Measurements from ENCODE around the gene TMCO5A.

TMCO5A gene

GRCh38 chr15:37978231-37978630 is 43.8 kb downstream of the TMCO5A start:
- no peak for DNase-seq

GRCh38 chr15:37979671-37980409 is 45.4 kb downstream of the TMCO5A start:
- DNase-seq, result no peak

- DNase-seq, result no peak
These were observed 46.8 kb downstream of the TMCO5A start for GRCh38 chr15:37981201-37981600.

- DNase-seq, result peak in 1 of 2 experiments; percentile 38
These were observed 47.3 kb downstream of the TMCO5A start for GRCh38 chr15:37981775-37982174.

- DNase-seq, result no peak
These were observed 49.9 kb downstream of the TMCO5A start for GRCh38 chr15:37984368-37984767.

- DNase-seq, result peak in 1 of 2 experiments; percentile 5
These were observed 61.3 kb downstream of the TMCO5A start for GRCh38 chr15:37995461-37996347.
